CD14-positive monocyte (primary cell): ENCODE data around the gene SYNRG. TPM values are rescaled to one million over a fixed set of nuclear protein-coding genes. Genes with fewer than 3 reads are reported as not detected.

ENCODE experiments used
- DNase-seq, 3 donors: peaks; one replicate each; pipeline ENCODE4 v3.0.0-alpha.2; 2011 to 2022
- H2AFZ ChIP-seq: 2 replicates; pipeline ENCODE4 v1.6.0; 2012; ENCODE audit warnings: mild to moderate bottlenecking, low read depth, low read length, inconsistent platforms; ENCODE audit not compliant: insufficient read depth, poor library complexity, severe bottlenecking
- H3K27ac ChIP-seq, 2 donors: 1 replicate in 1 of 2; 2 replicates in 1 of 2; pipeline ENCODE4 v1.5.1; 2012 to 2013; ENCODE audit warnings: low read length in 2 of 2, control low read depth in 1 of 2, inconsistent platforms in 1 of 2, low read depth in 1 of 2, mild to moderate bottlenecking in 1 of 2
- H3K27me3 ChIP-seq, 2 donors: one replicate each; pipeline versions ENCODE4 v1.6.0 to v1.6.1; 2011 to 2013; ENCODE audit warnings: low read length in 2 of 2; ENCODE audit not compliant: control insufficient read depth in 2 of 2, insufficient read depth in 2 of 2
- H3K36me3 ChIP-seq, 2 donors: replicated peaks in 1 of 2; 1 replicate in 1 of 2; 2 replicates in 1 of 2; pipeline versions ENCODE4 v1.5.1 to v1.6.1; 2012 to 2013; ENCODE audit warnings: low read length in 2 of 2, control low read depth in 1 of 2, inconsistent platforms in 1 of 2, mild to moderate bottlenecking in 1 of 2; ENCODE audit not compliant: insufficient read depth in 2 of 2, control insufficient read depth in 1 of 2
- H3K4me1 ChIP-seq, 2 donors: 1 replicate in 1 of 2; 2 replicates in 1 of 2; pipeline versions ENCODE4 v1.5.1 to v1.6.1; 2012 to 2013; ENCODE audit warnings: low read length in 2 of 2, control low read depth in 1 of 2, inconsistent platforms in 1 of 2, mild to moderate bottlenecking in 1 of 2, moderate library complexity in 1 of 2; ENCODE audit not compliant: insufficient read depth in 2 of 2, control insufficient read depth in 1 of 2
- H3K4me2 ChIP-seq: replicated peaks from 2 replicates; pipeline ENCODE3; 2012; ENCODE audit warnings: low read length, moderate library complexity, mild to moderate bottlenecking; ENCODE audit not compliant: poor library complexity, severe bottlenecking; ENCODE audit errors: extremely low read depth
- H3K4me3 ChIP-seq, 3 experiments: fragments of 200-600 bp in 1 of 3; sonication (generic) in 1 of 3; replicated peaks in 1 of 3; 1 replicate in 2 of 3; 2 replicates in 1 of 3; pipeline ENCODE4 v1.5.1; 2011 to 2013; ENCODE audit warnings: low read length in 3 of 3, mild to moderate bottlenecking in 3 of 3, control low read depth in 2 of 3, low read depth in 2 of 3, inconsistent platforms in 1 of 3, moderate library complexity in 1 of 3
- H3K79me2 ChIP-seq: 2 replicates; pipeline ENCODE4 v1.6.0; 2012; ENCODE audit warnings: mild to moderate bottlenecking, control low read depth, inconsistent platforms, low read length, moderate library complexity; ENCODE audit not compliant: insufficient read depth
- H3K9ac ChIP-seq: 2 replicates; pipeline ENCODE4 v1.6.0; 2017; ENCODE audit warnings: low read length, mild to moderate bottlenecking; ENCODE audit not compliant: insufficient read depth, poor library complexity, severe bottlenecking
- H3K9me3 ChIP-seq, 2 donors: replicated peaks in 1 of 2; 1 replicate in 1 of 2; 2 replicates in 1 of 2; pipeline versions ENCODE4 v1.5.1 to v1.6.1; 2012 to 2013; ENCODE audit warnings: low read length in 2 of 2, control low read depth in 1 of 2; ENCODE audit not compliant: control insufficient read depth in 1 of 2, insufficient read depth in 1 of 2
- H4K20me1 ChIP-seq: 2 replicates; pipeline ENCODE4 v1.6.0; 2012; ENCODE audit warnings: mild to moderate bottlenecking, low read length, control low read depth, moderate library complexity; ENCODE audit not compliant: insufficient read depth
- H3K27ac Mint-ChIP-seq, 7 donors: one replicate each; pipeline ENCODE4 v1.8.0; 2020; ENCODE audit warnings: mild to moderate bottlenecking in 7 of 7, mixed read lengths in 7 of 7, moderate library complexity in 6 of 7, inconsistent platforms in 2 of 7
- H3K27me3 Mint-ChIP-seq, 3 donors: one replicate each; pipeline ENCODE4 v1.8.0; 2021 to 2022; ENCODE audit warnings: low read depth in 3 of 3, mild to moderate bottlenecking in 3 of 3, mixed read lengths in 3 of 3, moderate library complexity in 3 of 3, inconsistent platforms in 1 of 3
- H3K36me3 Mint-ChIP-seq, 2 donors: one replicate each; pipeline ENCODE4 v1.8.0; 2020; ENCODE audit warnings: mixed read lengths in 2 of 2, inconsistent platforms in 1 of 2, mild to moderate bottlenecking in 1 of 2
- H3K4me1 Mint-ChIP-seq: one replicate; pipeline ENCODE4 v1.8.0; 2020; ENCODE audit warnings: mild to moderate bottlenecking, mixed read lengths
- H3K4me3 Mint-ChIP-seq, 2 donors: one replicate each; pipeline ENCODE4 v1.8.0; 2020; ENCODE audit warnings: mild to moderate bottlenecking in 2 of 2, mixed read lengths in 2 of 2, moderate library complexity in 1 of 2
- H3K9me3 Mint-ChIP-seq, 7 donors: one replicate each; pipeline ENCODE4 v1.8.0; 2020 to 2022; ENCODE audit warnings: mixed read lengths in 7 of 7, mild to moderate bottlenecking in 6 of 7, moderate library complexity in 6 of 7, inconsistent platforms in 2 of 7
- WGBS: methylation state at CpG from one replicate; pipeline ENCODE4 v1.1.5; 2013; ENCODE audit warnings: missing lambda C conversion rate; ENCODE audit not compliant: insufficient coverage; 5-methylcytosine and 5-hydroxymethylcytosine counted together
- intact Hi-C, 2 donors: fragments of 100-400 bp; cut with micrococcal nuclease; formaldehyde crosslinking; loops; one replicate each; pipeline versions ENCODE4 v1.15.0 to v1.15.1; 2023
- polyA plus RNA-seq, 3 donors: library from polyadenylated mRNA; depleted of rRNA in 1 of 3; unstranded in 2 of 3; stranded (reverse) in 1 of 3; fragments of 300-500 nt in 2 of 3; fragments of >200 nt in 1 of 3; fragmentation: Illumina TruSeq in 2 of 3; gene quantifications; 1 replicate in 2 of 3; 2 replicates in 1 of 3; pipeline ENCODE4 v1.2.3, GENCODE V29; 2012 to 2021
- TF ChIP-seq, protein P1 (sequence below): fragments of 200-600 bp; IDR thresholded peaks from one replicate; pipeline ENCODE4 v1.8.0; 2022; ENCODE audit warnings: antibody characterized with exemption, mild to moderate bottlenecking

SYNRG gene
- polyA plus RNA-seq, 3 donors, result 13.1 to 17.5 (median 16.9) TPM

DNA sequence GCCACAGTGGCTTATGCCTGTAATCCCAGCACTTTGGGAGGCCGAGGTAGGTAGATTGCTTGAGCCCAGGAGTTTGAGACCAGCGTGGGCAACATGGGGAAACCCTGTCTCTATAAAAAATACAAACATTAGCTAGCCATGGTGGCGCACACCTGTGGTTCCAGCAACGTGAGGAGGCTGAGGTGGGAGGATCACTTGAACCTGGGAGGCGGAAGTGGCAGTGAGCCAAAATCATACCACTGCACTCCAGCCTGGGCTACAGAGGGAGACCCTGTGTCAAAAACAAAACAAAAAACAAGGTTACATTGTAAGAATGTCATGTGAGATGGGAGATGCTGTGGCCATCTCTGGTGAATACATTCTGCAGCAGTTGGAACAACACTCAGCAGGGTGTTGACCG, 106.1 kb downstream of the SYNRG start:
- DNase-seq, result no peak
- Histone ChIP-seq H2AFZ (no peak overlapping the region), H3K9ac (no peak overlapping the region), H3K4me1 (no peaks in the 10 kb centered on the region), H3K36me3 (no peaks in the 10 kb centered on the region), H3K4me3 (no peak overlapping the region), H3K9me3 (peaks cover 0 to 3% of the 10 kb centered on the region in 2 donors), H3K27ac (no peak overlapping the region), H3K27me3 (no peaks in the 10 kb centered on the region), H4K20me1 (no peaks in the 10 kb centered on the region), H3K79me2 (no peaks in the 10 kb centered on the region), H3K4me2 (no peak overlapping the region)
- Mint-ChIP-seq H3K9me3 (peaks cover 0 to 2% (median 0%) of the 10 kb centered on the region in 7 donors), H3K4me3 (no peak overlapping the region), H3K27me3 (peaks cover 0 to 2% (median 1%) of the 10 kb centered on the region in 3 donors), H3K27ac (no peak overlapping the region), H3K4me1 (no peaks in the 10 kb centered on the region), H3K36me3 (no peaks in the 10 kb centered on the region)
- intact Hi-C loops, result no loop called here
- no CpG with 5 or more reads among the region's 6 CpGs for WGBS
- TF ChIP-seq, protein P1, sequence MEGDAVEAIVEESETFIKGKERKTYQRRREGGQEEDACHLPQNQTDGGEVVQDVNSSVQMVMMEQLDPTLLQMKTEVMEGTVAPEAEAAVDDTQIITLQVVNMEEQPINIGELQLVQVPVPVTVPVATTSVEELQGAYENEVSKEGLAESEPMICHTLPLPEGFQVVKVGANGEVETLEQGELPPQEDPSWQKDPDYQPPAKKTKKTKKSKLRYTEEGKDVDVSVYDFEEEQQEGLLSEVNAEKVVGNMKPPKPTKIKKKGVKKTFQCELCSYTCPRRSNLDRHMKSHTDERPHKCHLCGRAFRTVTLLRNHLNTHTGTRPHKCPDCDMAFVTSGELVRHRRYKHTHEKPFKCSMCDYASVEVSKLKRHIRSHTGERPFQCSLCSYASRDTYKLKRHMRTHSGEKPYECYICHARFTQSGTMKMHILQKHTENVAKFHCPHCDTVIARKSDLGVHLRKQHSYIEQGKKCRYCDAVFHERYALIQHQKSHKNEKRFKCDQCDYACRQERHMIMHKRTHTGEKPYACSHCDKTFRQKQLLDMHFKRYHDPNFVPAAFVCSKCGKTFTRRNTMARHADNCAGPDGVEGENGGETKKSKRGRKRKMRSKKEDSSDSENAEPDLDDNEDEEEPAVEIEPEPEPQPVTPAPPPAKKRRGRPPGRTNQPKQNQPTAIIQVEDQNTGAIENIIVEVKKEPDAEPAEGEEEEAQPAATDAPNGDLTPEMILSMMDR, result no peak

DNA sequence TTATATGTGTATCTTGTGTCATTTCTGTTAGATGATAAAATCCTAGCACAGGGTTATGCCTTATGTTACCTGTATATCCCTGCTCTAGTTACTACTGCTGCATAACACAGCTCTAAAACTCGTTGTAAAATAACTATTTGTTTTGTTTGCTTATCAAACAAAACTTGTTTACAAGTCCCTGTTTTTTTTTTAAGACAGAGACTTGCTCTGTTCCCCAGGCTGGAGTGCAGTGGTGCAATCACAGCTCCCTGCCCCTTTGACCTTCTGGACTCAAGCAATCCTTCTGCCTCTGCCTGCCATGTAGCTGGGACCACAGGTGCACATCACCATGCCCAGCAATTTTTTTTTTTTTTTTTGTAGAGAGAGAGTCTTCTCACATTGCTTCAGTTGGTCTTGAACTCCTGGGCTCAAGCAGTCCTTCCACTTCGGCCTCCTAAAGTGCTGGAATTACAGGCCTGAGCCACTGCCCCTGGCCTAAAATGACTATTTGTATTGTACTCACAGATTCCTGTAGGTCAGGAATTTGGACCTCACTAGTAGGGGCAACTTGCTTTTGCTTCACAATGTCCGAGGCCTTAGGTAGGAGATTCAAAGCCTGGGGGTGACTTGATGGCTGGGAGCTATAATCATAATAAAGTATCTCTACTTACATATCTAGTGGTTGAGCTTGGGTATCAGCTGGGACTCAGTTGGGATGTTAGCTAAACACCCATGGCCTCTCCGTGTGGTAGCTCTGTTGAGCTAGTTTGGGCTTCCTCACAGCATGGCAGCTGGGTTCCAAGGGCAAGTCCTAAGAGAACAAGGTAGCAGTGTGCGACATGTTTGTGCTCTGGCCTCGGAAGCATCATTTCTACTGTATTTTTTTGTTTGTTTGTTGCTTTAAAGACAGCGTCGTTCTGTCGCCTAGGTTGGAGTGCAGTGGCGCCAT, 106.9 kb downstream of the SYNRG start:
- TF ChIP-seq, protein P1, result no peak
- H3K36me3 Mint-ChIP-seq, result no peaks in the 10 kb centered on the region
- peaks cover 0 to 3% of the 10 kb centered on the region in 2 donors for H3K9me3 ChIP-seq
- H3K27me3 Mint-ChIP-seq, result peaks cover 0 to 2% (median 1%) of the 10 kb centered on the region in 3 donors
- peaks cover 0 to 2% (median 0%) of the 10 kb centered on the region in 7 donors for H3K9me3 Mint-ChIP-seq
- H3K4me1 Mint-ChIP-seq, result no peaks in the 10 kb centered on the region
- no peak overlapping the region for H3K4me3 Mint-ChIP-seq
- WGBS, result 94% methylated on average over 3 of the region's 10 CpGs
- peak overlapping the region in 1 of 7 donors; percentile 11 for H3K27ac Mint-ChIP-seq
- no peak overlapping the region for H3K4me2 ChIP-seq
- H3K27me3 ChIP-seq, result no peaks in the 10 kb centered on the region
- no peak overlapping the region for H3K27ac ChIP-seq
- intact Hi-C loops, result no loop called here
- H3K4me3 ChIP-seq, result no peak overlapping the region
- no peaks in the 10 kb centered on the region for H3K4me1 ChIP-seq
- DNase-seq, result no peak
- H2AFZ ChIP-seq, result no peak overlapping the region
- no peaks in the 10 kb centered on the region for H3K36me3 ChIP-seq
- H3K79me2 ChIP-seq, result no peaks in the 10 kb centered on the region
- H3K9ac ChIP-seq, result no peak overlapping the region
- H4K20me1 ChIP-seq, result no peaks in the 10 kb centered on the region
